Activated CD4-positive, CD25-positive, alpha-beta regulatory T cell treated with anti-CD3 and anti-CD28 coated beads, Interleukin-2, amount 50 U/mL, for 72 hours (primary cell): Measurements from ENCODE around the gene TEAD1.
"Not testable (repeated sequence)": the region's sequence is repeated elsewhere in the genome, so short reads cannot be mapped to it uniquely, and the experiment has no call there.

Experiments used
- DNase-seq: peaks from one replicate; pipeline ENCODE4 v3.0.0; 2021

Gene TEAD1

GRCh38 chr11:12744826-12745502 lies 70.7 kb downstream of the TEAD1 start:
- DNase-seq = no peak

GRCh38 chr11:12745787-12746186 lies 71.6 kb downstream of the TEAD1 start:
- no peak for DNase-seq

GRCh38 chr11:12746593-12747097 lies 72.4 kb downstream of the TEAD1 start:
- no peak for DNase-seq

GRCh38 chr11:12748561-12748960 lies 74.3 kb downstream of the TEAD1 start:
- no peak for DNase-seq

GRCh38 chr11:12749442-12749841 lies 75.2 kb downstream of the TEAD1 start:
- DNase-seq = no peak

GRCh38 chr11:12750181-12750580 lies 76.0 kb downstream of the TEAD1 start:
- DNase-seq = no peak

GRCh38 chr11:12752868-12753524 lies 78.8 kb downstream of the TEAD1 start:
- no peak for DNase-seq

GRCh38 chr11:12754021-12754420 lies 79.8 kb downstream of the TEAD1 start:
- no peak for DNase-seq

GRCh38 chr11:12754582-12755234 lies 80.5 kb downstream of the TEAD1 start:
- DNase-seq = no peak

- no peak for DNase-seq
These were observed 81.6 kb downstream of the TEAD1 start for GRCh38 chr11:12755510-12756453.

- DNase-seq = no peak
These were observed 82.2 kb downstream of the TEAD1 start for GRCh38 chr11:12756454-12756806.

- DNase-seq = no peak
These were observed 82.6 kb downstream of the TEAD1 start for GRCh38 chr11:12756867-12757266.

GRCh38 chr11:12757416-12757815 lies 83.2 kb downstream of the TEAD1 start:
- no peak for DNase-seq

GRCh38 chr11:12758117-12758516 lies 83.9 kb downstream of the TEAD1 start:
- not testable (repeated sequence) for DNase-seq

- no peak for DNase-seq
These were observed 86.8 kb downstream of the TEAD1 start for GRCh38 chr11:12761029-12761428.

- DNase-seq = no peak
These were observed 88.1 kb downstream of the TEAD1 start for GRCh38 chr11:12762278-12762677.

- no peak for DNase-seq
These were observed 88.6 kb downstream of the TEAD1 start for GRCh38 chr11:12762696-12763324.

- no peak for DNase-seq
These were observed 90.1 kb downstream of the TEAD1 start for GRCh38 chr11:12764187-12764914.

- DNase-seq = no peak
These were observed 91.2 kb downstream of the TEAD1 start for GRCh38 chr11:12765428-12765827.

- no peak for DNase-seq
These were observed 92.8 kb downstream of the TEAD1 start for GRCh38 chr11:12767027-12767426.

- DNase-seq = no peak
These were observed 93.4 kb downstream of the TEAD1 start for GRCh38 chr11:12767577-12767976.
